ENCODE results near the gene SSU72.

The SSU72 gene

DNA sequence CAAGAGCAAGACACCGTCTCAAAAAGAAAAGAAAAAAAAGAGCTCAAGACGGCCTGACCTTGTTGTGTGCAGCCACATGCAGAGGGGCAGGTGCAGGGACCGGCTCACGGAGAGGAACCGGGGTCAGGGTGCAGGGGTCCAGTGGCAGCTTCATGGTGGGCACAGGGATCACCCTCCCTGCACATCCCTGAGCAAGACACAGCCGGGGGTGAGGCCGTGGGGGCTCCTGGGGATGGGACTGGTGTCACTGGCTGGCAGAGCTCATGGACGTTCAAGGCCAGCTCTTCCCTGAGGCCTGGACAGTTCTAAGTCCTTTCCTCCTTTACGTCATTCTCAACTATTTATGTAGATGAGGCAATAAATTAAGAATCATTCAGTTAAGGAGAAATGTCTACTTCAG, 27.7 kb downstream of the SSU72 start:
- H3K4me3 ChIP-seq (ENCODE audit: low read depth, low read length): no peak overlapping the region
- DNase-seq (ENCODE audit: low read depth): no peak
- TF ChIP-seq, protein P1, sequence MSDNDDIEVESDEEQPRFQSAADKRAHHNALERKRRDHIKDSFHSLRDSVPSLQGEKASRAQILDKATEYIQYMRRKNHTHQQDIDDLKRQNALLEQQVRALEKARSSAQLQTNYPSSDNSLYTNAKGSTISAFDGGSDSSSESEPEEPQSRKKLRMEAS (IDR thresholded peaks at IDR 0.05; ENCODE audit: low read depth, low read length): no peak
- no peak for TF ChIP-seq POLR2A (IDR thresholded peaks at IDR 0.05; ENCODE audit: extremely low read depth, insufficient read length)
- no peak for TF ChIP-seq MYC (IDR thresholded peaks at IDR 0.05; ENCODE audit: low read depth, low read length)
- TF ChIP-seq, protein P2, sequence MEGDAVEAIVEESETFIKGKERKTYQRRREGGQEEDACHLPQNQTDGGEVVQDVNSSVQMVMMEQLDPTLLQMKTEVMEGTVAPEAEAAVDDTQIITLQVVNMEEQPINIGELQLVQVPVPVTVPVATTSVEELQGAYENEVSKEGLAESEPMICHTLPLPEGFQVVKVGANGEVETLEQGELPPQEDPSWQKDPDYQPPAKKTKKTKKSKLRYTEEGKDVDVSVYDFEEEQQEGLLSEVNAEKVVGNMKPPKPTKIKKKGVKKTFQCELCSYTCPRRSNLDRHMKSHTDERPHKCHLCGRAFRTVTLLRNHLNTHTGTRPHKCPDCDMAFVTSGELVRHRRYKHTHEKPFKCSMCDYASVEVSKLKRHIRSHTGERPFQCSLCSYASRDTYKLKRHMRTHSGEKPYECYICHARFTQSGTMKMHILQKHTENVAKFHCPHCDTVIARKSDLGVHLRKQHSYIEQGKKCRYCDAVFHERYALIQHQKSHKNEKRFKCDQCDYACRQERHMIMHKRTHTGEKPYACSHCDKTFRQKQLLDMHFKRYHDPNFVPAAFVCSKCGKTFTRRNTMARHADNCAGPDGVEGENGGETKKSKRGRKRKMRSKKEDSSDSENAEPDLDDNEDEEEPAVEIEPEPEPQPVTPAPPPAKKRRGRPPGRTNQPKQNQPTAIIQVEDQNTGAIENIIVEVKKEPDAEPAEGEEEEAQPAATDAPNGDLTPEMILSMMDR (IDR thresholded peaks at IDR 0.05; ENCODE audit: low read depth, low read length): no peak

DNA sequence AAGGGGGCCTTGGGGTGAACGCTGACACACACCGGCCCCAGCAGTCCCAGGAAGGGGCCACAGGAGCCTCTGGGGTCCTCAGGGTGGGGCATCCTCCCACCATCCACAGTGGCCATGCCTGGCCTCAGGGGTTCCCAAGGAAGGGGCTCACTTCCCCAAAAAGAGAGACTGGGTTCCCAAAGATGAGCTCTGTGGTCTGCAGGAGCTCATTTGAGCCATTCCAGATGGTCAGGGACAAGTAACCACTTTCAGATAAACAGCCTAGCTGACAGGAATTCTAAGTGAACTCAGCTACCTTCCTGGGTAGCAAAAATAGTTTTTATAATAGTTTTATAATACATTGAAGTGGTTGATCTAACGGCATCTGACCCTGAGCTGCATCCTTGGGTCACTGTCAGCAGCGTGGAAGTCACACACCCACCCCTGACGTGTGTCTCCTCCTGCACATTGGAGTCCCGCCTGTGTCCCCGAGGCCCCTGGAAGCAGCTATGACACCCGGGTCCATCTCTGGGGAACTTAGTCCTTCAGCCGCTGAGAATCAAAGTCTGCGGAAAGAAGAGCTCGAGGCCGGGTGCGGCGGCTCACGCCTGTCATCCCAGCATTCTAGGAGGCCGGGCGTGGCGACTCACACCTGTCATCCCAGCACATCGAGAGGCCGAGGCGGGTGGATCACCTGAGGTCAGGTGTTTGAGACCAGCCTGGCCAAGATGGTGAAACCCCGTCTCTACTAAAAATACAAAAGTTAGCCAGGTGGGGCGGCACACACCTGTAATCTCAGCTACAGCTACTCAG, 28.5 kb downstream of the SSU72 start:
- TF ChIP-seq, protein P2 (IDR thresholded peaks at IDR 0.05; ENCODE audit: low read depth, low read length): no peak
- TF ChIP-seq MYC (IDR thresholded peaks at IDR 0.05; ENCODE audit: low read depth, low read length) (no peak), POLR2A (IDR thresholded peaks at IDR 0.05; ENCODE audit: extremely low read depth, insufficient read length) (no peak)
- TF ChIP-seq, protein P1 (IDR thresholded peaks at IDR 0.05; ENCODE audit: low read depth, low read length): no peak
- DNase-seq (ENCODE audit: low read depth): no peak

DNA sequence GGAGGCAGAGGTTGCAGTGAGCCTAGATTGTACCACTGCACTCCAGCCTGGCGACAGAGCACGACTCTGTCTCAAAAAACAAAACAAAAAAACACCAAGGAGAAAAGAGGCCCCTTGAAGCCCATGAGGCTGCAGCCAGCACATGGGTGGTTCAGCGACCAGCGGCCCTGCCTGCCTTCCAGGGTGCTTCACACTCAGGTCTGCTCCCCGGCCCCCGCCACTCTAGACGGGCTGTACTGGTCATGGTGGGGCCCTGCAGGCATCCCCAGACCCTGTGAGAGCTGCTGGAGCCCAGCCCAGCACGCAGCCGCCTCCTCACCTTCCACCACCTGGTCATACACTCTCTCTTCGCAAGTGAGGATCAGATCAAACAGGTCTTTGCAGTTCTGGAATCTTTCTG, 30.1 kb downstream of the SSU72 start:
- no peak overlapping the region for H3K4me3 ChIP-seq (ENCODE audit: low read depth, low read length)
- TF ChIP-seq MYC (IDR thresholded peaks at IDR 0.05; ENCODE audit: low read depth, low read length) (no peak), POLR2A (IDR thresholded peaks at IDR 0.05; ENCODE audit: extremely low read depth, insufficient read length) (no peak)
- TF ChIP-seq, protein P2 (IDR thresholded peaks at IDR 0.05; ENCODE audit: low read depth, low read length): no peak
- TF ChIP-seq, protein P1 (IDR thresholded peaks at IDR 0.05; ENCODE audit: low read depth, low read length): no peak
- DNase-seq (ENCODE audit: low read depth): no peak

More for the DNA sequence above, 28.5 kb downstream of the SSU72 start:
- no peak overlapping the region for H3K4me3 ChIP-seq (ENCODE audit: low read depth, low read length)

DNA sequence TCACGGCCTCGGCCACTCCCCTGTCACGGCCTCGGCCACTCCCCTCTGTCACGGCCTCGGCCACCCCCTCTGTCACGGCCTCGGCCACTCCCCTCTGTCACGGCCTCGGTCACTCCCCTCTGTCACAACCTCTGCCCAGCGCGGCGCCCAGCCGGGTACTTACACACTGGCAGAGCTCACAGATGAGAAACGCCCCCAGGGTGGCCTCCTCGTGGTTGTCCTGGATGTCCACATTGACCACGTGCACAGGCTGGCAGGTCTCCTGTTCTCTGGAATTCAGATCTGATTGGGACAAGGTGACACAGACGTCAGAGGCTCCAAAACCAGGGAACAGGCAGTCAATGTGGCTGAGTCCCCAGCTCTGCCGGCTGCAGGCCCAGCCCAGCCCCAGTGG, 31.0 kb downstream of the SSU72 start:
- DNase-seq (ENCODE audit: low read depth): no peak
- H3K4me3 ChIP-seq (ENCODE audit: low read depth, low read length): no peak overlapping the region
- TF ChIP-seq, protein P2 (IDR thresholded peaks at IDR 0.05; ENCODE audit: low read depth, low read length): no peak
- TF ChIP-seq MYC (IDR thresholded peaks at IDR 0.05; ENCODE audit: low read depth, low read length) (no peak), POLR2A (IDR thresholded peaks at IDR 0.05; ENCODE audit: extremely low read depth, insufficient read length) (no peak)
- TF ChIP-seq, protein P1 (IDR thresholded peaks at IDR 0.05; ENCODE audit: low read depth, low read length): no peak

DNA sequence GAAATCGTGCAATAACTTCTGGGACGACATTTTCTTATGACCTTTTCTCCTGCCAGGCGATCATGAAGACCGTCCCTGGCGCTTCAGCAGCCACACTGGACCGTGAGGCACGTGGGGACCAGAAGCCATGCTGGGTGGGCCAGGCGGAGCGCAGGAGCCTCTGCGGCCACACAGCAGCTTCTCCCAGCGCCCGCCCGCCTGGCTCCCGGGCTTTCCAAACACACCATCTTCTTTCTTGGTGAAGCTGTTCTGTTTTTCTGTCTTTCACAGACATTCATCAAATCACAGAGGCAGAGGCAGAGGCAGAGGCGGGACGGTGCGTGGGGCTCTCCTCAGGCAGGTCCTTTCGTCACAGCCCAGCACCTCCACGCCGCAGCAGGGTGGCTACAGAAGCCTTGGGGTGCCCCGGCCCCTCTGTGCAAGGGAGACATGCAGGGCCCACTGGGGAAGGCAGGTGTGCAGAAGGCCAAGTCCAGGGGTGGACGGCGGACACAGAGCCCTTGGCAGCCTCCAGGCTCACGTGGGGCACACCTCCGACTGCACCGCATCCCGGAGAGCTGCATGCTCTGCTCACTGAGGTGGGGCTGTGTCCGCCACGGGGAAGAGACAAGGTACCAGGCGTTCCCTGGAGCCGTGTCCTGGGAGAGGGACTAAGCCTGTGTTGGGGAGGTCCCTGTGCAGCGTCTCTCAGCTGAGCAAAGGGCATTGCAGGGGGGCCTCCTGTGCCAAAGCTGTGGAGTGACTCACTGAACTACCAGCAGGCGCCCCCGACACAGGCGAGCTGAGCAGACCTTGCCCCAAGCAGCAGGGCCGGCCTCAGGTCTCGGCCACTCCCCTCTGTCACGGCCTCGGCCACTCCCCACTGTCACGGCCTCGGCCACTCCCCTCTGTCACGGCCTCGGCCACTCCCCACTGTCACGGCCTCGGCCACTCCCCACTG, 31.6 kb downstream of the SSU72 start:
- TF ChIP-seq, protein P2 (IDR thresholded peaks at IDR 0.05; ENCODE audit: low read depth, low read length): no peak
- TF ChIP-seq, protein P1 (IDR thresholded peaks at IDR 0.05; ENCODE audit: low read depth, low read length): no peak
- H3K4me3 ChIP-seq (ENCODE audit: low read depth, low read length): no peak overlapping the region
- no peak for DNase-seq (ENCODE audit: low read depth)

Measured in NB4 (cell line).